ENCODE data around the gene ALKAL2. TPM values are rescaled to one million over a fixed set of nuclear protein-coding genes. Genes with fewer than 3 reads are reported as not detected.

The ALKAL2 gene
- total RNA-seq, 6 experiments from 2014 or later: 0.49 to 2.9 (median 1.0) TPM

- no peak for DNase-seq
- no peak overlapping the region for H3K4me3 ChIP-seq
- TF ChIP-seq CTCF (IDR thresholded peaks at IDR 0.05) (no peak), POLR2A (IDR thresholded peaks at IDR 0.05) (no peak)
- 94% methylated on average over 8 of the region's 9 CpGs for WGBS (ENCODE audit: insufficient coverage, low coverage, low lambda C conversion rate, missing lambda C conversion rate)
- H3K4me1 ChIP-seq: peaks cover 0 to 7% (median 0%) of the 10 kb centered on the region in 4 donors
- ATAC-seq: no peak
- intact Hi-C loops (cut with DNase I): no loop called here
- peaks cover 0 to 21% (median 10%) of the 10 kb centered on the region in 4 donors for H3K36me3 ChIP-seq
- H3K9me3 ChIP-seq: no peaks in the 10 kb centered on the region
- no peak overlapping the region for H3K27ac ChIP-seq
- H3K27me3 ChIP-seq: no peaks in the 10 kb centered on the region
Observed at GRCh38 chr2:281381-281780, 6.5 kb downstream of the ALKAL2 start.

- H3K27ac ChIP-seq: no peak overlapping the region
- no peak for TF ChIP-seq CTCF (IDR thresholded peaks at IDR 0.05)
- TF ChIP-seq POLR2A (IDR thresholded peaks at IDR 0.05): no peak
- H3K36me3 ChIP-seq: peaks cover 0 to 25% (median 10%) of the 10 kb centered on the region in 4 donors
- no peak for DNase-seq
- H3K27me3 ChIP-seq: no peaks in the 10 kb centered on the region
- H3K4me1 ChIP-seq: peaks cover 0 to 7% (median 0%) of the 10 kb centered on the region in 4 donors
- ATAC-seq: peak; percentile 60 to 75 (median 67)
- H3K9me3 ChIP-seq: no peaks in the 10 kb centered on the region
- intact Hi-C loops (cut with DNase I): no loop called here
- H3K4me3 ChIP-seq: no peak overlapping the region
- 63% methylated on average over 6 of the region's 7 CpGs for WGBS (ENCODE audit: insufficient coverage, low coverage, low lambda C conversion rate, missing lambda C conversion rate)
Observed at GRCh38 chr2:280650-281110, 7.2 kb downstream of the ALKAL2 start.

- Histone ChIP-seq H3K9me3 (no peaks in the 10 kb centered on the region), H3K4me3 (no peak overlapping the region), H3K27me3 (no peaks in the 10 kb centered on the region), H3K4me1 (peaks cover 0 to 7% (median 0%) of the 10 kb centered on the region in 4 donors), H3K27ac (no peak overlapping the region), H3K36me3 (peaks cover 0 to 30% (median 10%) of the 10 kb centered on the region in 4 donors)
- no peak for DNase-seq
- peak in 3 of 4 donors; percentile 28 to 57 (median 48) for ATAC-seq
- 73% methylated on average over 4 of the region's 4 CpGs for WGBS (ENCODE audit: insufficient coverage, low coverage, low lambda C conversion rate, missing lambda C conversion rate)
- no peak for TF ChIP-seq CTCF (IDR thresholded peaks at IDR 0.05)
- no peak for TF ChIP-seq POLR2A (IDR thresholded peaks at IDR 0.05)
- intact Hi-C loops (cut with DNase I): no loop called here
Observed at GRCh38 chr2:279956-280649, 7.8 kb downstream of the ALKAL2 start.

GRCh38 chr2:279366-279765, 8.5 kb downstream of the ALKAL2 start:
- TF ChIP-seq CTCF (IDR thresholded peaks at IDR 0.05): no peak
- Histone ChIP-seq H3K27ac (no peak overlapping the region), H3K27me3 (no peaks in the 10 kb centered on the region), H3K4me3 (no peak overlapping the region), H3K36me3 (peaks cover 0 to 36% (median 11%) of the 10 kb centered on the region in 4 donors), H3K9me3 (no peaks in the 10 kb centered on the region), H3K4me1 (peaks cover 0 to 7% (median 0%) of the 10 kb centered on the region in 4 donors)
- intact Hi-C loops (cut with DNase I): no loop called here
- no peak for ATAC-seq
- WGBS (ENCODE audit: insufficient coverage, low coverage, low lambda C conversion rate, missing lambda C conversion rate): 66% methylated on average over 4 of the region's 4 CpGs
- DNase-seq: no peak
